ENCODE results near the gene APBA3. TPM values are rescaled to one million over a fixed set of nuclear protein-coding genes. Genes with fewer than 3 reads are reported as not detected.

The APBA3 gene
- total RNA-seq, 1 donor from 2014 or later, result 24.7 TPM

DNA sequence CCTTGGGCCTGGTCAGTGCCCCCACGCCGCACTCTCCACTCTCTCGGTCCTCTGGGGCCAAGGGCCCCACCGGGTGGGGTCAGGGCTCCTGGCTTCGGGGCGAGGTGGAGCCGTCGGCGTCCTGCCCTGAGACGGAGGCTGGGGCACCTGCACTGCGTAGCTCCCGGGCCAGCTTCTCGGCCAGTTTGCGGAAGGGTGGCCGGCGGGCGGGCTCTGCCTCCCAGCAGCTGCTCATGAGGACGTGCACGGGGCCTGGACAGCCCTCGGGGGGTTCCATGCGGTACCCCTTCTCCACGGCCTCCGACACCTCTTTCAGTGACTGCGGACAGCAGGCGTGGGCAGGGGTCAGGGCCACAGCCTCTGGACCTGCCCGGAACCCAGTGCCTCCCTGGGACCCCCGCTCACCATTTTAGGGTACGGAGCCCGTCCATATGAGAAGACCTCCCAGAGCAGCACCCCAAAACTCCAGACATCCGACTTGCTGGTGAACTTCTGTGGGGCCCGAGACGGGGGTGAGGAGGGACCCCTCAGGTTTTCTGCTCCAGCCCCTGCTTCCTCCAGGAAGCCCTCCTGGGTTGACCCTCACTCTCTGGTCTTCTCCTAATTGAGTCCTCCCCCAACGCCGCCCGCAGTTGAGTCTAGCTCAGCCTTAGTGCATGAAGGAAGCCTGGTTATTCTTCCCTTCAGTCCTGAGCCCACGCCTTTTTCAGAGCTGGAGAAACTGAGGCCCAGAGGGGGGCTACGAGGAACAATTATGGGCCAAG is 16.8 kb upstream of the APBA3 start:
- H3K27ac Mint-ChIP-seq (ENCODE audit: unreplicated experiment), result no peak overlapping the region
- no peak for DNase-seq (ENCODE audit: extremely low spot score, unreplicated experiment)
- no peaks in the 10 kb centered on the region for H3K27me3 Mint-ChIP-seq (ENCODE audit: unreplicated experiment)
- TF ChIP-seq, protein P1, sequence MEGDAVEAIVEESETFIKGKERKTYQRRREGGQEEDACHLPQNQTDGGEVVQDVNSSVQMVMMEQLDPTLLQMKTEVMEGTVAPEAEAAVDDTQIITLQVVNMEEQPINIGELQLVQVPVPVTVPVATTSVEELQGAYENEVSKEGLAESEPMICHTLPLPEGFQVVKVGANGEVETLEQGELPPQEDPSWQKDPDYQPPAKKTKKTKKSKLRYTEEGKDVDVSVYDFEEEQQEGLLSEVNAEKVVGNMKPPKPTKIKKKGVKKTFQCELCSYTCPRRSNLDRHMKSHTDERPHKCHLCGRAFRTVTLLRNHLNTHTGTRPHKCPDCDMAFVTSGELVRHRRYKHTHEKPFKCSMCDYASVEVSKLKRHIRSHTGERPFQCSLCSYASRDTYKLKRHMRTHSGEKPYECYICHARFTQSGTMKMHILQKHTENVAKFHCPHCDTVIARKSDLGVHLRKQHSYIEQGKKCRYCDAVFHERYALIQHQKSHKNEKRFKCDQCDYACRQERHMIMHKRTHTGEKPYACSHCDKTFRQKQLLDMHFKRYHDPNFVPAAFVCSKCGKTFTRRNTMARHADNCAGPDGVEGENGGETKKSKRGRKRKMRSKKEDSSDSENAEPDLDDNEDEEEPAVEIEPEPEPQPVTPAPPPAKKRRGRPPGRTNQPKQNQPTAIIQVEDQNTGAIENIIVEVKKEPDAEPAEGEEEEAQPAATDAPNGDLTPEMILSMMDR (IDR thresholded peaks at IDR 0.05), result no peak
- H3K4me3 Mint-ChIP-seq (ENCODE audit: unreplicated experiment), result no peak overlapping the region
- no peaks in the 10 kb centered on the region for H3K36me3 Mint-ChIP-seq (ENCODE audit: unreplicated experiment)
- peaks cover 10% of the 10 kb centered on the region for H3K9me3 Mint-ChIP-seq (ENCODE audit: unreplicated experiment)
- H3K4me1 Mint-ChIP-seq (ENCODE audit: unreplicated experiment), result no peaks in the 10 kb centered on the region

- TF ChIP-seq, protein P1 (IDR thresholded peaks at IDR 0.05), result no peak
- H3K4me3 Mint-ChIP-seq (ENCODE audit: unreplicated experiment), result no peak overlapping the region
- peaks cover 2% of the 10 kb centered on the region for H3K9me3 Mint-ChIP-seq (ENCODE audit: unreplicated experiment)
- no peaks in the 10 kb centered on the region for H3K4me1 Mint-ChIP-seq (ENCODE audit: unreplicated experiment)
- H3K27me3 Mint-ChIP-seq (ENCODE audit: unreplicated experiment), result no peaks in the 10 kb centered on the region
- DNase-seq (ENCODE audit: extremely low spot score, unreplicated experiment), result no peak
- no peaks in the 10 kb centered on the region for H3K36me3 Mint-ChIP-seq (ENCODE audit: unreplicated experiment)
- no peak overlapping the region for H3K27ac Mint-ChIP-seq (ENCODE audit: unreplicated experiment)
Measured at GRCh38 chr19:3776479-3777040, 15.1 kb upstream of the APBA3 start.

- TF ChIP-seq, protein P1 (IDR thresholded peaks at IDR 0.05), result no peak
- H3K9me3 Mint-ChIP-seq (ENCODE audit: unreplicated experiment), result no peaks in the 10 kb centered on the region
- no peaks in the 10 kb centered on the region for H3K27me3 Mint-ChIP-seq (ENCODE audit: unreplicated experiment)
- no peaks in the 10 kb centered on the region for H3K4me1 Mint-ChIP-seq (ENCODE audit: unreplicated experiment)
- H3K4me3 Mint-ChIP-seq (ENCODE audit: unreplicated experiment), result no peak overlapping the region
- no peak for DNase-seq (ENCODE audit: extremely low spot score, unreplicated experiment)
- no peaks in the 10 kb centered on the region for H3K36me3 Mint-ChIP-seq (ENCODE audit: unreplicated experiment)
- no peak overlapping the region for H3K27ac Mint-ChIP-seq (ENCODE audit: unreplicated experiment)
Measured at GRCh38 chr19:3775831-3776230, 14.3 kb upstream of the APBA3 start.

- TF ChIP-seq, protein P1 (IDR thresholded peaks at IDR 0.05), result no peak
- Mint-ChIP-seq H3K9me3 (ENCODE audit: unreplicated experiment) (no peaks in the 10 kb centered on the region), H3K27me3 (ENCODE audit: unreplicated experiment) (no peaks in the 10 kb centered on the region), H3K4me1 (ENCODE audit: unreplicated experiment) (no peaks in the 10 kb centered on the region), H3K36me3 (ENCODE audit: unreplicated experiment) (no peaks in the 10 kb centered on the region), H3K27ac (ENCODE audit: unreplicated experiment) (no peak overlapping the region), H3K4me3 (ENCODE audit: unreplicated experiment) (no peak overlapping the region)
- DNase-seq (ENCODE audit: extremely low spot score, unreplicated experiment), result no peak
Measured at GRCh38 chr19:3775374-3775711, 13.9 kb upstream of the APBA3 start.

GRCh38 chr19:3774621-3775373 is 13.3 kb upstream of the APBA3 start:
- Mint-ChIP-seq H3K27ac (ENCODE audit: unreplicated experiment) (no peak overlapping the region), H3K27me3 (ENCODE audit: unreplicated experiment) (no peaks in the 10 kb centered on the region), H3K4me3 (ENCODE audit: unreplicated experiment) (no peak overlapping the region), H3K4me1 (ENCODE audit: unreplicated experiment) (no peaks in the 10 kb centered on the region), H3K36me3 (ENCODE audit: unreplicated experiment) (no peaks in the 10 kb centered on the region), H3K9me3 (ENCODE audit: unreplicated experiment) (no peaks in the 10 kb centered on the region)
- TF ChIP-seq, protein P1 (IDR thresholded peaks at IDR 0.05), result no peak
- no peak for DNase-seq (ENCODE audit: extremely low spot score, unreplicated experiment)
